WTC11 (cell line): Measurements from ENCODE around the gene SMC5. TPM values are rescaled to one million over a fixed set of nuclear protein-coding genes. Genes with fewer than 3 reads are reported as not detected.
A peak's percentile ranks its signal among the peaks of the same experiment; 100 is the strongest.

Experiments
- ATAC-seq: fragments of 200-7000 bp; cut with Tn5 transposase; 2 replicates; pipeline ENCODE4 v1.10.0; 2021; ENCODE audit warnings: mild to moderate bottlenecking, moderate library complexity
- CTCF ChIA-PET: fragments of 300-600 bp; sonication (Branson Sonifier 250); formaldehyde crosslinking; loops from one replicate; lab custom pipeline; 2021; ENCODE audit warnings: antibody characterized with exemption; lab: Charles Lee
- POLR2A ChIA-PET: fragments of 350-600 bp; sonication (Branson Sonifier 250); formaldehyde crosslinking; loops from one replicate; lab custom pipeline; 2021; ENCODE audit warnings: antibody characterized with exemption; lab: Charles Lee
- DNase-seq: peaks from one replicate; pipeline ENCODE4 v3.0.0; 2021; ENCODE audit warnings: low spot score
- H3K27ac Mint-ChIP-seq: 2 replicates; pipeline ENCODE4 v1.8.0; 2021; ENCODE audit warnings: mixed read lengths
- H3K27me3 Mint-ChIP-seq: 2 replicates; pipeline ENCODE4 v1.8.0; 2021; ENCODE audit warnings: low read depth, mild to moderate bottlenecking, moderate library complexity, mixed read lengths
- H3K36me3 Mint-ChIP-seq: 2 replicates; pipeline ENCODE4 v1.8.0; 2021; ENCODE audit warnings: mixed read lengths
- H3K4me1 Mint-ChIP-seq: 2 replicates; pipeline ENCODE4 v1.8.0; 2022; ENCODE audit warnings: mixed read lengths
- H3K4me3 Mint-ChIP-seq: 2 replicates; pipeline ENCODE4 v1.8.0; 2021; ENCODE audit warnings: mild to moderate bottlenecking, moderate library complexity, mixed read lengths
- H3K9me3 Mint-ChIP-seq: 2 replicates; pipeline ENCODE4 v1.8.0; 2021; ENCODE audit warnings: mixed read lengths
- AFF4 ChIP-seq: sonication (generic); formaldehyde crosslinking; IDR thresholded peaks from 2 replicates; pipeline ENCODE4 v1.8.1; 2023; ENCODE audit warnings: mild to moderate bottlenecking, missing genetic modification reagents, borderline replicate concordance
- CBFB ChIP-seq: sonication (generic); formaldehyde crosslinking; IDR thresholded peaks from 2 replicates; pipeline ENCODE4 v1.8.1; 2022; ENCODE audit warnings: mild to moderate bottlenecking, low read depth, missing genetic modification reagents
- E2F1 ChIP-seq: sonication (generic); formaldehyde crosslinking; IDR thresholded peaks from 2 replicates; pipeline ENCODE4 v1.8.0; 2022; ENCODE audit warnings: mild to moderate bottlenecking, missing genetic modification reagents
- FOXP1 ChIP-seq: sonication (generic); formaldehyde crosslinking; IDR thresholded peaks from 2 replicates; pipeline ENCODE4 v1.8.0; 2022; ENCODE audit warnings: missing genetic modification reagents, mild to moderate bottlenecking, moderate library complexity, borderline replicate concordance
- GABPB1 ChIP-seq: sonication (generic); formaldehyde crosslinking; IDR thresholded peaks from 2 replicates; pipeline ENCODE4 v1.8.1; 2023; ENCODE audit warnings: mild to moderate bottlenecking, missing genetic modification reagents
- GTF2I ChIP-seq: fragments of 250-450 bp; sonication (Bioruptor Pico); conservative IDR thresholded peaks from 2 replicates; pipeline ENCODE4 v1.4.0; 2021; ENCODE audit warnings: mild to moderate bottlenecking
- IRF2 ChIP-seq: sonication (generic); formaldehyde crosslinking; IDR thresholded peaks from 2 replicates; pipeline ENCODE4 v1.8.0; 2022; ENCODE audit warnings: low read depth, missing genetic modification reagents, borderline replicate concordance
- MYBL2 ChIP-seq: sonication (generic); formaldehyde crosslinking; IDR thresholded peaks from 2 replicates; pipeline ENCODE4 v1.8.1; 2023; ENCODE audit warnings: mild to moderate bottlenecking, moderate library complexity, missing genetic modification reagents
- RELA ChIP-seq: sonication (generic); formaldehyde crosslinking; IDR thresholded peaks from 2 replicates; pipeline ENCODE4 v1.8.1; 2022; ENCODE audit warnings: missing genetic modification reagents, mild to moderate bottlenecking, borderline replicate concordance
- STAT6 ChIP-seq: sonication (generic); formaldehyde crosslinking; conservative IDR thresholded peaks from 2 replicates; pipeline ENCODE4 v1.8.1; 2023; ENCODE audit warnings: mild to moderate bottlenecking, low read depth, missing genetic modification reagents, moderate library complexity
- TEAD4 ChIP-seq: sonication (generic); formaldehyde crosslinking; IDR thresholded peaks from 2 replicates; pipeline ENCODE4 v1.8.0; 2022; ENCODE audit warnings: mild to moderate bottlenecking, missing genetic modification reagents
- ZNF232 ChIP-seq: sonication (generic); formaldehyde crosslinking; IDR thresholded peaks from 2 replicates; pipeline ENCODE4 v1.8.0; 2022; ENCODE audit warnings: mild to moderate bottlenecking, missing genetic modification reagents
- ZNF281 ChIP-seq: sonication (generic); formaldehyde crosslinking; IDR thresholded peaks from 2 replicates; pipeline ENCODE4 v1.8.0; 2023; ENCODE audit warnings: mild to moderate bottlenecking, missing genetic modification reagents
- total RNA-seq: library from RNA; stranded (reverse); gene quantifications from 3 replicates; pipeline ENCODE4 v1.2.3, GENCODE V29; 2021
- TF ChIP-seq, protein P1 (sequence below): sonication (generic); formaldehyde crosslinking; IDR thresholded peaks from 2 replicates; pipeline ENCODE4 v1.8.0; 2022; ENCODE audit warnings: mild to moderate bottlenecking, missing genetic modification reagents
- TF ChIP-seq, protein P2 (sequence below): sonication (generic); formaldehyde crosslinking; IDR thresholded peaks from 2 replicates; pipeline ENCODE4 v1.8.0; 2023; ENCODE audit warnings: missing genetic modification reagents, mild to moderate bottlenecking, borderline replicate concordance

The SMC5 gene
- total RNA-seq, 1 experiment from 2014 or later, result 20.2 TPM

DNA sequence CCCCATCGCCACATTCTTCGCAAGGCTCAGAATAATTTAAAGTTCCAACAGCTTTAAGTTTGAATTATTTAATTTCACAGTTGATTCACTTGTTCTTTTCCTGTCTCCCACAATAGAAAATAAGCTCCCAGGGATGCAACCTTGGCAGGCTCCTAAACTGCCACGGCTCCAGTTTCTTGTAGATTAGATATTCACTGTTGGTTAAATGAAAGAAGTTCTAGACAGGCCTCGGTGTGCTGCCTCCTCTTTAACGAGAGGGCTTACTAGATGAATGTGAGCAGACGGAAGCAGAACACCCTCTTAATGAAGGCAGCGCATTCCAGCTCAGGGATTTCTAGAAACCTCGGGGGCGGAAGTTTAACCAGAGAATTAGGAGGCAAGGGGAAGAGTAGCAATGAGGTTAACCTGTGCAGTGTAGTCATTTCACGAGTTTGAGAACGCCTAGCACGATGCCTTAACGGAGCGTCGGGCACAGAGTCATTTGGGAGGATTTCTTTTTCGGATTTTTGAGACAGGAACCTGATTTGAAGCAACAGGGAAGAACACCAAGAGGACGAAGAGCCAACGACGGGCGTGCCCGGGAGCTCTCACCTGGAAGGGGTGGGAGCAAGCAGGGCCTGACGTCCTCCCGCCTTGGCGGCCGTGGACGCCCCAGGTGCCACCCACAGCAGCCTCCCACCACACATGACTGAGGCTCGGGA, 637 bp upstream of the SMC5 start (continued):
- TF ChIP-seq AFF4 (CRISPR knock-in tag), result no peak
- 0 out of 2 replicates have a peak, but pooled peaks have one; percentile 23 for TF ChIP-seq E2F1 (CRISPR knock-in tag)

GRCh38 chr9:70259512-70259802, 679 bp downstream of the SMC5 start:
- TF ChIP-seq IRF2 (CRISPR knock-in tag) (no peak), FOXP1 (no peak), ZNF281 (CRISPR knock-in tag) (no peak)
- H3K4me1 Mint-ChIP-seq, result peaks cover 46% of the 10 kb centered on the region
- POLR2A ChIA-PET, result no interaction called here

DNA sequence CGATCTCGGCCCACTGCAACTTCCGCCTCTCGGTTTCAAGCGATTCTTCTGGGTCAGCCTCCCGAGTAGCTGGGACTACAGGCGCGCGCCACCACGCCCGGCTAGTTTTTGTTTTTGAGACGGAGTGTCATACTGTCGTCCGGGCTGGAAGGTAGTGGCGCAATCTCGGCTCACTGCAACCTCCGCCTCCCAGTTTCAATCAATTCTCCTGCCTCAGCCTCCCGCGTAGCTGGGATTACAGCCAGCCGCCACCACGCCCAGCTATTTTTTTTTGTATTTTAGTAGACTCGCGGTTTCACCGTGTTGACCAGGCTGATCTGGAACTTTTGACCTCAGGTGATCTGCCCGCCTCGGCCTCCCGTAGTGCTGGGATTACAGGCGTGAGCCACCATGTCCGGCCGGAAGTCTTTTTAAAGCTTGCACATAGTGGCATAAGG, 1.2 kb downstream of the SMC5 start:
- H3K4me3 Mint-ChIP-seq, result peak overlapping the region; percentile 91
- no peak for ATAC-seq
- peaks cover 5% of the 10 kb centered on the region; the same call in 1 of the 2 replicates for H3K27me3 Mint-ChIP-seq
- no peaks in the 10 kb centered on the region for H3K9me3 Mint-ChIP-seq
- ChIA-PET POLR2A (no interaction called here), CTCF (interaction anchor here (0.5 kb wide), 1 partner anchor 9 kb away, joined by 3 read pairs; no protein-coding TSS in a partner anchor)
- no peak overlapping the region for H3K27ac Mint-ChIP-seq
- H3K36me3 Mint-ChIP-seq, result peaks cover 31% of the 10 kb centered on the region
- no peak for DNase-seq
- peaks cover 46% of the 10 kb centered on the region for H3K4me1 Mint-ChIP-seq
- TF ChIP-seq STAT6 (CRISPR knock-in tag) (no peak), ZNF232 (CRISPR knock-in tag) (no peak), GTF2I (CRISPR knock-in tag) (no peak), MYBL2 (CRISPR knock-in tag) (no peak), CBFB (CRISPR knock-in tag) (no peak), TEAD4 (CRISPR knock-in tag) (no peak), RELA (CRISPR knock-in tag) (no peak), GABPB1 (CRISPR knock-in tag) (no peak)
- TF ChIP-seq, protein P1, sequence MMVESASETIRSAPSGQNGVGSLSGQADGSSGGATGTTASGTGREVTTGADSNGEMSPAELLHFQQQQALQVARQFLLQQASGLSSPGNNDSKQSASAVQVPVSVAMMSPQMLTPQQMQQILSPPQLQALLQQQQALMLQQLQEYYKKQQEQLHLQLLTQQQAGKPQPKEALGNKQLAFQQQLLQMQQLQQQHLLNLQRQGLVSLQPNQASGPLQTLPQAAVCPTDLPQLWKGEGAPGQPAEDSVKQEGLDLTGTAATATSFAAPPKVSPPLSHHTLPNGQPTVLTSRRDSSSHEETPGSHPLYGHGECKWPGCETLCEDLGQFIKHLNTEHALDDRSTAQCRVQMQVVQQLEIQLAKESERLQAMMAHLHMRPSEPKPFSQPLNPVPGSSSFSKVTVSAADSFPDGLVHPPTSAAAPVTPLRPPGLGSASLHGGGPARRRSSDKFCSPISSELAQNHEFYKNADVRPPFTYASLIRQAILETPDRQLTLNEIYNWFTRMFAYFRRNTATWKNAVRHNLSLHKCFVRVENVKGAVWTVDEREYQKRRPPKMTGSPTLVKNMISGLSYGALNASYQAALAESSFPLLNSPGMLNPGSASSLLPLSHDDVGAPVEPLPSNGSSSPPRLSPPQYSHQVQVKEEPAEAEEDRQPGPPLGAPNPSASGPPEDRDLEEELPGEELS (CRISPR knock-in tag), result no peak
- TF ChIP-seq, protein P2, sequence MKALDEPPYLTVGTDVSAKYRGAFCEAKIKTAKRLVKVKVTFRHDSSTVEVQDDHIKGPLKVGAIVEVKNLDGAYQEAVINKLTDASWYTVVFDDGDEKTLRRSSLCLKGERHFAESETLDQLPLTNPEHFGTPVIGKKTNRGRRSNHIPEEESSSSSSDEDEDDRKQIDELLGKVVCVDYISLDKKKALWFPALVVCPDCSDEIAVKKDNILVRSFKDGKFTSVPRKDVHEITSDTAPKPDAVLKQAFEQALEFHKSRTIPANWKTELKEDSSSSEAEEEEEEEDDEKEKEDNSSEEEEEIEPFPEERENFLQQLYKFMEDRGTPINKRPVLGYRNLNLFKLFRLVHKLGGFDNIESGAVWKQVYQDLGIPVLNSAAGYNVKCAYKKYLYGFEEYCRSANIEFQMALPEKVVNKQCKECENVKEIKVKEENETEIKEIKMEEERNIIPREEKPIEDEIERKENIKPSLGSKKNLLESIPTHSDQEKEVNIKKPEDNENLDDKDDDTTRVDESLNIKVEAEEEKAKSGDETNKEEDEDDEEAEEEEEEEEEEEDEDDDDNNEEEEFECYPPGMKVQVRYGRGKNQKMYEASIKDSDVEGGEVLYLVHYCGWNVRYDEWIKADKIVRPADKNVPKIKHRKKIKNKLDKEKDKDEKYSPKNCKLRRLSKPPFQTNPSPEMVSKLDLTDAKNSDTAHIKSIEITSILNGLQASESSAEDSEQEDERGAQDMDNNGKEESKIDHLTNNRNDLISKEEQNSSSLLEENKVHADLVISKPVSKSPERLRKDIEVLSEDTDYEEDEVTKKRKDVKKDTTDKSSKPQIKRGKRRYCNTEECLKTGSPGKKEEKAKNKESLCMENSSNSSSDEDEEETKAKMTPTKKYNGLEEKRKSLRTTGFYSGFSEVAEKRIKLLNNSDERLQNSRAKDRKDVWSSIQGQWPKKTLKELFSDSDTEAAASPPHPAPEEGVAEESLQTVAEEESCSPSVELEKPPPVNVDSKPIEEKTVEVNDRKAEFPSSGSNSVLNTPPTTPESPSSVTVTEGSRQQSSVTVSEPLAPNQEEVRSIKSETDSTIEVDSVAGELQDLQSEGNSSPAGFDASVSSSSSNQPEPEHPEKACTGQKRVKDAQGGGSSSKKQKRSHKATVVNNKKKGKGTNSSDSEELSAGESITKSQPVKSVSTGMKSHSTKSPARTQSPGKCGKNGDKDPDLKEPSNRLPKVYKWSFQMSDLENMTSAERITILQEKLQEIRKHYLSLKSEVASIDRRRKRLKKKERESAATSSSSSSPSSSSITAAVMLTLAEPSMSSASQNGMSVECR (CRISPR knock-in tag), result no peak

More at GRCh38 chr9:70259512-70259802, 679 bp downstream of the SMC5 start:
- DNase-seq, result no peak
- Mint-ChIP-seq H3K36me3 (peaks cover 25% of the 10 kb centered on the region), H3K4me3 (peak overlapping the region; percentile 91), H3K27me3 (peaks cover 5% of the 10 kb centered on the region; the same call in 1 of the 2 replicates), H3K9me3 (no peaks in the 10 kb centered on the region), H3K27ac (peak overlapping the region; percentile 89)
- CTCF ChIA-PET, result no interaction called here
- peak; percentile 10 for ATAC-seq
